GM18858 (cell line): Measurements from ENCODE around the gene M1AP.

Experiments used
- ATAC-seq: cut with Tn5 transposase; IDR thresholded peaks from one replicate; pipeline ENCODE4 v1.9.1; 2021; ENCODE audit not compliant: unreplicated experiment

The M1AP gene, protein sequence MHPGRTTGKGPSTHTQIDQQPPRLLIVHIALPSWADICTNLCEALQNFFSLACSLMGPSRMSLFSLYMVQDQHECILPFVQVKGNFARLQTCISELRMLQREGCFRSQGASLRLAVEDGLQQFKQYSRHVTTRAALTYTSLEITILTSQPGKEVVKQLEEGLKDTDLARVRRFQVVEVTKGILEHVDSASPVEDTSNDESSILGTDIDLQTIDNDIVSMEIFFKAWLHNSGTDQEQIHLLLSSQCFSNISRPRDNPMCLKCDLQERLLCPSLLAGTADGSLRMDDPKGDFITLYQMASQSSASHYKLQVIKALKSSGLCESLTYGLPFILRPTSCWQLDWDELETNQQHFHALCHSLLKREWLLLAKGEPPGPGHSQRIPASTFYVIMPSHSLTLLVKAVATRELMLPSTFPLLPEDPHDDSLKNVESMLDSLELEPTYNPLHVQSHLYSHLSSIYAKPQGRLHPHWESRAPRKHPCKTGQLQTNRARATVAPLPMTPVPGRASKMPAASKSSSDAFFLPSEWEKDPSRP

DNA sequence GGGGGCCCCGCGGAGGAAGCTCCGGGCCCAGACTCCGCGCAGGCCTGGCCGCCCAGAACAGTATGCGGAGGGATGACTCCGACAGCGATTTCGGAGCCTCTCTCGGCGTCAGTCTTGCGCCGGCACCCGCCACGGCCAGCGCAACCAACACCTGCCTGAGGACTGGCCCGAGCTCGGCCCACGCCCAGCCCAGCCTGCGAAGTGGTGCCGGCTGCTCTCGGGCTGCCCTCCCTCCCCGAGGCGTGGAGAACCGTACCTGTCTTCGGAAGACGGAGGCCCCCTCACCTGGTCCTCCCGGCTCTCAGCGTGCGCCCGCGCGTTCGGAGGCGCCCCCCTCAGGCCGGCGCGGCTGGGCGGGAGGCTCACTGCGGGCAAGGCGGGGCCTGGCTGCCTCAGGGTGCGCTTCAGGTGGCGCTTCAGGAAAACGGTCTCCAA lies at the start of gene M1AP:
M1AP (minus strand) TSS at position 322 of the 435 bp plus-strand sequence. CDS start 8,055 bp downstream, outside the sequence.
- ATAC-seq, result no peak

DNA sequence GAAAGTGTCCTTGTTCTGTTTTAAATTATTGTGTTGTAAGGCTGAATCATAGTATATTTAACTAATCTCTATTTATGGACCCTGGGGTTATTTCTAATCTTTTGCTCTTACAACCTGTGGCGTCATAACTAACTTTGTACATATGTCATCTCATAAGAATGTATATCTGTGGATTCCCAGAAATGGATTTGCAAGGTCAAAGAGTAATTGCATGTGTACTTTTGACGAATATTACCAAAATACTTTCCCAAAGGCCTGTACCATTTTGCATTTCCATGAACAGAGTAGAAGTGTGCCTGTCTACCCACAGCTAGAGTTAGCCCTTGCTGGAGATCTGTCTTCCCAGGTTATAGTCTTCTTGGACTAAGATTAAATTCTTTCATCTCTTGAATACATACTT lies 48.7 kb upstream of the M1AP start:
- no peak for ATAC-seq

DNA sequence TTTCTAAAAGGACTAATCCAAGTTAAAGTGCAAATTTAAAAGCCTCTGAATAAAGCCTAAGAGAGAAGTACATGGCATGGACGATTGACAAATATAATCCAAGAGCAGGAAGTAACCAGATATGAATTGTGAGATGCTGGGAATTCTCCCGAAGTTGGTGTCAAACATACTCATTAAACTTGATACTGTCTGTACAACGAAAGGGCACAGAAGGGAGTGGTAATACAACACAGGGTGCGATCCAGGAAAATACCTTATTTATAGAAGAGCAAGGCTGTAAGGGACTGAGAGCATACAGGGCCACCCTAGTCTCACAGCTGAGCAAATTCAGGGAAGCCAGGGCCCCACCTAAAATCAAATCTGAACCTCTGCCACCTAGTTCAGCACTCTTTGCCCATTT lies 47.5 kb upstream of the M1AP start:
- ATAC-seq, result no peak

DNA sequence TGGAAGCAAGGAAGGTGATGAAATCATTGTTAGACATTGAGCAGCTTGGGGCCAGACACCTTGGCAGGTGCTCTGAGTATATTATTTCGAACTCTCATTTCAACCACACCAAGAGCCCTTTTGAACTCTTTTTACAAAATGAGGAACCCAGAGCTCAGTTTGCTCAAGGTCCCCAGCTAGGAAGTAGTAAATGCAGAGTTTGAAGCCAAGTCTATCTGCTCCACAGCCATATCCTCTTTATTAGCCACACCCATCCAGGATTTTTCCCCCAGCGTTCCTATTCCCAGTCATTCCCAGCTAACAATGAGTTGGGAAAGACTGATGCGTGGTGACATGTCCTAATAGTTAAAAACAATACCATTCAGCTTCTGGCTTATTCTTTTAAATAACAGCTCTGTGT lies 46.2 kb upstream of the M1AP start:
- no peak for ATAC-seq

DNA sequence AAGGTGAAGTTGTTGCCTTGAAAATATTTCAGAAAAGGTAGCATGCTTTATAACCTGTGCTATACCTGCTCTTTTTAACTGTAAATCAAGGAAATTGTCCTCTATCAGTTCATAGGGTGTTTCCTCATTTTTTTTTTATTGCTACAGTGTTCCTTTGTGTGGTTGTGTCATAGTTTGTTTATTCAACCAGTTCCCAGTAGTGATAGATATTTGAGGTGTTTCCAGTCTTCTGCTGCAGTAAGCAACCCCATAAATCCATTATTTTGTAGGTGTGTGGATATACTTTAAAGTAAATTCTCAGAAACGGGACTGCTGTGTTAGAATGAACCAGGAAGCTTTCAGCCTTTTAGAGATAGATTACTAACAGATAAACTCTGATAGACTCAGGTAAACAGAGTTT lies 45.5 kb upstream of the M1AP start:
- ATAC-seq, result no peak

DNA sequence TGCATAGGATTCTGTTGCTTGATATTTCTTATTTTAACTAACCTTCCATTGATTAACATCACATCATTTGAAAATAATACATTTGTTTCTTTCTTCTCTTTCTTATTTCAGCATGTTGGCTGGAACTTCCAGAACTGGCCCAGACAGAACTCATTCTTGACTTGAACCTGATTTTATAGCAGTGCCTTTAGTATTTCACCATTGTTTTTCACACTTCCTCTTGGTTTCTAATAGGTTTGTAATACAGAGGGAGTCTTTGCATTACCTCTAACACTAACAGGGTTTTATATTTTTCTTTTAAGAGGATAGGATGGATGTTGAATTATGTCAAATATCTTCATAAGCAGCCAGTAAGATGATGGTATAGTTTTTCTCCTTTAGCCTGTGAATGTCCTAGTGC lies 45.1 kb upstream of the M1AP start:
- no peak for ATAC-seq

DNA sequence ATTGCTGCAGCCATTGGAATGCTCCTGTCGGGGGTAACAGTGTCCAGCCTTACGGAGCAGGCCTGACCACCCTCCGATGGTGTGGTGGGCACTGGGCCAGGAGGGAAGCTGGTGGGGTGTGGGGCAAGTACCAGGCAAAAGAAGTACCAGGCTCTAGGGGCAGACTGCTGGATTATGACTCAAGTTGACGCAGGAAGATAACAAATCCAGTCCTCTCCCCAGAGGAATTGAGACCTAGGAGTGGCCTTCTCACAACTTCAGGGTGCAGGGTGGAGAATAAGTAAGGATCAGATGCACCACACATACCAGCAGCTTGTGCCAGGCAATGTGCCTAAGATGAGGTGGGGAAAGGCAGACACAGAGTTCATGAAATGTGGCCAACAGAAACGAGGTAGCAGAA lies 43.8 kb upstream of the M1AP start:
- no peak for ATAC-seq

DNA sequence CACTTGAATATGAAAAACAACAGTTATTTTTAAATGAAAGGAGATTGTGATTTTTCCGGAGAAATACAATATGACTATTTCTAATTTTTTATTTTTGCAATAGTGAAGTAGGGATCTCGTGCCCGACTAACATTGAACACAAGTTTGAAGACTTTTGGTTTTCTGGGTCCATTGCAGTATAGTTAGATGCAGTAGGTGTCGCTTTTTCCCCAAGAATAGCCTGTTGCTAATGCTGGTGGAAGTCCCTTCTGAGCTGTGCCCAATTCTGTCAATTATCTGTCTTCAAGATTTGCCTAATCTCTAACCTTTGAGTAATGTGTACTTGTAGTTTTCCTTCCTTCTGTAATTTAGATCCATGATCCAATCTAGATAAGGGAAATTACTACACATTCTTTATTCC lies 42.4 kb upstream of the M1AP start:
- peak; percentile 65 for ATAC-seq

DNA sequence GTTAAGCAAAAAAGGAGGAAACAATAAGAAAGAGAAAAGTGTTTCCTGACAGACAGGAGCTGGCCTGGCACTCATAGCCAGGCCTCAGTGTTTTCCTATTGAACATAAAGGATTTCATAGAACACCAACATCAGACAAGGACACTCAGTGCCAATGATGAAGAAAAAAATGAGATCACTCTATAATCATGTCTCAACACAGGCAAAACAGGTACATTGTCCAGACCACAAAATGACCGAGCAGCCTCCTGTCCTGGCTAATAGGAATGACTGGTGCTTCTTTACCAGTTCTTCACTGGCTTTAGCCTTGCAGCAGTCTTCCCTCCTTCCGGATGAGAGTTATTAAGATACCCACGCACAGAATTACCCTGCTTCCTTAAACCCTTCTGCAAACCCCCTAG lies 41.5 kb upstream of the M1AP start:
- no peak for ATAC-seq

DNA sequence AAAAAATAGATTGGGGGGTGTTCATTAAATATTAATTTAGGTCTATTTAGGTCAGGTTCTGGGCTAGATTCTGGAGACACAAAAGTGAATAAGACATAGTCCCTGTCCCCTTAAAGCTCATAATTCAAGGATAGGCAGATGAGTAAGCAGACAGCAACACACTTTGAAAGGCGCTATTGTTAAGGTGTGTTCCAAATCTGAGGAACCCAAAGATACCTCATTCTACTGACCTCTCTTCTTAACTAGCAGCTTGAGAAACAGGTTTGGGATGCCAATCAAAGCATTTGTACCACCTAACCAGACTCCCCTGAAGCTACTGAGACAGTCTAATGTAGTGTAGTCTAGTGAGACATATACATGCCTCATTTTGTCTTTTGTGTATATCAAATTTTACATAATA lies 40.8 kb upstream of the M1AP start:
- ATAC-seq, result no peak

DNA sequence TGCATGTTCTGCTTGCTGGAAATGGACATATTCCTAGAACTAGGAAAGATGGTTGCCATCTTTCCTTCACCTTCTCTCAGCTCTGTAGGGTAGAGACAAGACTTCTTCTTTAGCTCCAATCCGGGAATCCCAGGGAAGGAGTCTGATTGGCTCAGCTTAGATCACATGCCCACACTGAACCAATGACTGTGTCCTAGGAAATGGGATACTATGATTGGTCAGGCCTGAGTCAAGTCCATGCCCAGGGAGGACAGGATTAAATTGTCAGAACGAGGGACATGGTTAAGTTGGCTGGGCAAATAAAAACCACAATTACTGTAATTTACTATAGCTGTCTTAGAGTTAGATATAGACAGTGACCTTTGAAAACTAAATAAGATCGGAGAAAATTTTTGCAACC lies 37.3 kb upstream of the M1AP start:
- ATAC-seq, result no peak

DNA sequence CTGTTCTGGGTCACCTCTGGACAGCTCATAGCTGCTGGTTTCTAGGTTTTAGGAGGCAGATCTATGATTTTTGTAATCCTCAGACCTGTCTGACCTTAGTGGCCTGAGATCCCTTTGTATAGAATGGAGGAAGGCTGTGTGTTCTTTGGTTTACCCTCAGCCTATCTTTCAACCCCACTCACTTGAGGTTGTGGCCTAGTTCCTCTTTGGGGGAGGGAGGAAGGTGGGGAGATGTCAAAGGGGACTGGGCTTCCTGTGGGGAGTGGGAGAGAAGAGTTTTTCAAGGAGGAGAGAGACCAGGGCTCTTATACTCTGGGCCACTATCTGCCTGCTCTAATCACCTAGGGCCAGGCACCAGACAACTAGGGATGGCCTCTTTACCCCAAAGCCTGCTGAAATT lies 34.4 kb upstream of the M1AP start:
- ATAC-seq, result no peak

DNA sequence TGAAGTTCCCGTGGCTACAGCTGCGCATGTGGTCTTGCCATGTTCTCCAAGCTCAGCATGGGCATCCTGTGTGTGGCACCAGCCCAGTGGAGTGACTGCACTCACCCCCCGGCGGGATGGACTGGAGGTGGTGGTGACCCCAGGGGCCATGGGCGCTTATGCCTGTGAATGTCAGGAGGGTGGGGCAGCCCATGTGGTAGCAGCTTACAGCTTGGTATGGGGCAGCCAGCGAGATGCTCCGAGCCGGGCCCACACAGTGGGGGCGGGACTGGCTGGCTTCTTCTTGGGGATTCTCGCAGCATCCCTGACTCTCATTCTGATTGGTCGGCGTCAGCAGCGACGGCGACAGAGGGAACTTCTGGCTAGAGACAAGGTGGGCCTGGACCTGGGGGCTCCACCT lies 31.5 kb upstream of the M1AP start:
- no peak for ATAC-seq

DNA sequence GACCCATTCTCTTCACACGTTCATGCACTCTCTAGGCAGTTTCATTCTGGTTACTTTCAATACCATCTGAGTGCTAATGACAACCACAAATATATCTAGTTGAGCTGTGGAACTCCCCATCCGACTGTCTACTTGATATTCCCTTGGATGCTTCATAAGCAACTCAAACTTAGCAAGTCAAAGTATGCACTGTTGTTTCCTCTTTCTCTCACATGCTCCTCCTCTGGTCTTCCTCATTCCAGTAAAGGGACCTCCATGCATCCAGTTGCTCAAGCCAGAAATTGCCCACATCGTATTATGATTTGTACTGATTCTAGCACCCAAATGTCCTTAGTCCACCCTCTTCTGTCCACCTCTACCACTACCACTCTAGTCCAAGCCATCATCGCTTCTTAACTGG lies 28.2 kb upstream of the M1AP start:
- ATAC-seq, result no peak

DNA sequence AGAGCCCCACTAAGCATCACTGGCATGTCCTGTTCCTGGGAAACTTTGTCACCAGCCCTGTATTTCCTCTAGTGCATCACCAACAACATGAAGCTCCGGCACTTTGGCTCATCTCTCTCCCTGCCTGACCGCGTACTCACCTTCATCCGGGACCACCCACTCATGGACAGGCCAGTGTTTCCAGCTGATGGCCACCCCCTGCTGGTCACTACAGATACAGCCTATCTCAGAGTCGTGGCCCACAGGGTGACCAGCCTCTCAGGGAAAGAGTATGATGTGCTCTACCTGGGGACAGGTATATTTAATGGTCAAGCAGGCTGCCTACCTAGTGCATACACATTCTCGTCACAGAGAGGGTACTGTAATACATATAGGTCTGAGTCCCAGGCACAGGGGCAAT lies 27.0 kb upstream of the M1AP start:
- no peak for ATAC-seq

DNA sequence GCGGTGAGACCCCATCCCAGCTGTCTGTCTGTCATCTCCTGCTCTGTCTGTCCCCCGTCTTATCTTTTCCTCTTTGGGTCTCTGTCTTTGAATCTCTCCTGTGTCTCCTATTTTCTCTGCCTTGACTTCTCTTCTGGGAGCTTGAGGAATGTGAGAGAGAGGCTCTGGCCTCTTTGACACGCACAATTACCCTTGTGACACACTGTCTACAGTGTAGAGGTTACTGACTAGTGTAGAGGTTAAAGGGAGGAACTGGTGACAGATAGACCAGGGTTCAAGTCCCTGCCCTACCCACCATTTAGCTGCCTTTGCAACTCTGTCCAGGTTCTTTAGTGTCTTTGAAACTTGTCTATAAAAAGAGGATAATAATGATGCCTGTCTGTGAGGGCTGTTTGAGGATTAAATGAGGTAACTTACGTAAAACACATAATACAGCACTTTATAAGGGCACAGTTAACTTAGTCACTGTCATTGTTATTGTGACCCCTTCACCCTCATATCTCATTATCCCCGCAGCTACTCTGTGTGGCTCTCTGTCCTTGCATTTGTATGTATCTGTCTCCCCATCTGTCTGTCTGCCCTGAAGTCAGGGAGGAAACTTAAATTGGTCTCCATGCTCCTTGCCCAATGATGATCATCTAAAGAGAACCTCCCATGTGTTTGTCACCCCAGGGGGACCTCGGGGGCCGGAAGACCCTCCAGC lies 25.8 kb upstream of the M1AP start:
- no peak for ATAC-seq

DNA sequence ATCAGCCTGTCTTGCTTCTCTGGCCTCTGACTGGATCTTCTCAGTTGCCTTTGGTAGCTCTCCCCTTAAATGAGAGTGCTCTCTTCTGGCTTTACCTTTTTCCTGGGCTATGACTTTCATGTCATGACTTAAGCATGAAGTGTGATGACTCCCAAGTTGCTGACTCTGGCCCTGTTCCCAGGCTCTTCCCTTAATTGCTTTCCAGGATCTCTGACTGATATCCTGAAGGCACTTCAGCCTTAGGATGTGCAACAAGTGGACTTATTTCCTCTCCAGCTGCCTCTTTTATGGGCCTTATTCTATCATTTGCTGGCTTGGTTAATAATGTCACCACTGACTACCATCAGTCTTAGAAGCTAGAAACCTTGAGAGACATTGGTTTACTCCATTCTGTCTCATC lies 23.3 kb upstream of the M1AP start:
- ATAC-seq, result no peak

DNA sequence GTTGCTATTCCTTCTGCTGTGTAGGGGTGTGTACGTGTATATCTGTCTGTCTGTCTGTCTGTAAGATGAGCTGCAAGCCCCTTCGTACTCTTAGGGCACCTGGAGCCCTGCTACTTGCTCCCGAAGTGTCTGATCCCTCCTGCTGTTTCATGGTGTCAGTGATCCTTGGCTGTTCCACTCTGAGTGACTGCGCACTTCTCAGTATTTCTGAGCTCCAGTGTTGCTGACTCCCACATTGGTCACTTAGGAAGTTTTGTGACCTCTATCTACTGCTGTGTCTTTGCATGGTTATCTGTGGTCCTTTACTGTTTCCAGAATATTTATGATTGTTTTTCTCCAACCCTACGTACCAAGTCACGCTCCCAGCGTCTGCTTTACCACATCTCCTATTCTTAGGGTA lies 22.1 kb upstream of the M1AP start:
- ATAC-seq, result no peak

DNA sequence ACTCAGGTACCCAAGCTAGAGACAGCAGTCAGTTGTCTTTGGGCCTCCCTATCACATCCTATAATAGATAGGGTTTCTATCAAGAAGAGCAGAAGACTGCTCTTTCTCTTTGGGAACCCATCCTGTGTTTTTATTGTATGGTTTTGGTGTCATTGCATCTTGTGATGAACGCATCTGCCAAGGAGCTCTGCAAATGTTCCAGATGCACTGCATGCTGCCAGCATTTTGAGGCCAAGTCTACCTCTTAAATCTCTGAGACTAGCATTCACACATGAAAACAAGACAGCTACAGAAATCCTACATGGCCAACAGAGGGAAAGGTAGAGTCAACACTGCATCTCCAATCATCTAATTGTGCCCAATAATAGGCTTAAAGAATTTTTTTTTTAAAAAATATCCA lies 20.0 kb upstream of the M1AP start:
- no peak for ATAC-seq

DNA sequence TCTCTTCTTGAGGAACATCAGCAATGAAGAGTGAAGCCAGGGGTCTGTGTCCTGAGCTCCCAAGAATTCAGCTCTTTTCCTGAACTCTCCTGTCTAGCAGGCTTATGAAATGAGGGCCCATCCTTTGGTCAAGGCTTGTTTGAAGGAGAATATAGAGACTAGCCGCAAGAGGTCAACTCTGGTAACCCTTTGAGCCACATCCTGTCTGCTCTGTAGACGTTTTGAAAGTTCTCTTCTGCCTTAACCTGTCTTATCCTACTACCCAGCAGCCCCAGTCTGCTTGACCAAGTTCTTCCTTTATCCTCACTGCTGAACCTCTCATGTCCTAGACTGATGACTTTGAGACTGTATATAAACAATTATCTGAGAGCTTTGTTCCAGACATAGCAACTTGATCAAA lies 11.3 kb upstream of the M1AP start:
- ATAC-seq, result no peak

DNA sequence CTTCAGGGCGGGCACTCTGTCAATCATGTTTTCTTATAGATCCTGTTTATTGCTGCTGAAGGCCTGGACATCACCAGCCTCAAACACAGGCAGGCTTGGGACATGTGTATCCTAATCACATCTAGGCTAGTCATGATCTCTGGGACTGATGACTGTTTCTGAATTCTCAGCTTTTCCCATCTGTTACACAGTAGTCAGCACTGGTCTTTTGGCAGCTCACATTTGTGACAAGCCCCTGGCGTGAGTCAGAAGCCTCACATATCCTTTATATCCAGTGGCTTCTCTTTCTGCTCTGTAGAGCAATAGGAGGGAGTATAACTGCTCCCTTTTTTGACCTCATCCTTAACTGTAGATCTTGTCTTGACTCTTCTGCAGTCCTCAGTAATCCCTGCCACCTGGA lies 10.4 kb upstream of the M1AP start:
- no peak for ATAC-seq

DNA sequence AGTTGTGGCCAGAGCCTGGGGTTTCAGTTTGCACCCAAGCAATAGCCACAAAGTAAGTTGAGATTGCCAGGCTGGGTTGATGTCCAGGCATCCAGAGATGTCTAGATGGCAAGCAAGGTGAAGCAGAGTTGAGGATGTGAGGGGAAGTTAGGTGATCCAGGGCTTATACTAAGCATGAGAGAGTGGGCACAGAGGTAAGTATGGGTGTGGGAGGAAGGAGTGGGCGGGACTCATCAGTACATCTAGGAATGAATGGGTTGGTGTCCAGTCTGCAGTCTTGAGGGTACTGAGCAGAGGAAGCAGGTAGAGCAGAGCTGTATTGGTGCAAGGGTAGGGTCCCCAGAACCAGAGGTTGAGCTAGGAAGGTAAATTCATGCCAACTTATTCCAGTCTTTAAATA lies 7.4 kb upstream of the M1AP start:
- ATAC-seq, result no peak
